ENCODE data around the gene SH3GL1. TPM values are rescaled to one million over a fixed set of nuclear protein-coding genes. Genes with fewer than 3 reads are reported as not detected.
A peak's percentile ranks its signal among the peaks of the same experiment; 100 is the strongest.

SH3GL1 gene
- total and polyA plus RNA-seq, 2 experiments from 2014 or later = 73.1 to 89.5 TPM

DNA sequence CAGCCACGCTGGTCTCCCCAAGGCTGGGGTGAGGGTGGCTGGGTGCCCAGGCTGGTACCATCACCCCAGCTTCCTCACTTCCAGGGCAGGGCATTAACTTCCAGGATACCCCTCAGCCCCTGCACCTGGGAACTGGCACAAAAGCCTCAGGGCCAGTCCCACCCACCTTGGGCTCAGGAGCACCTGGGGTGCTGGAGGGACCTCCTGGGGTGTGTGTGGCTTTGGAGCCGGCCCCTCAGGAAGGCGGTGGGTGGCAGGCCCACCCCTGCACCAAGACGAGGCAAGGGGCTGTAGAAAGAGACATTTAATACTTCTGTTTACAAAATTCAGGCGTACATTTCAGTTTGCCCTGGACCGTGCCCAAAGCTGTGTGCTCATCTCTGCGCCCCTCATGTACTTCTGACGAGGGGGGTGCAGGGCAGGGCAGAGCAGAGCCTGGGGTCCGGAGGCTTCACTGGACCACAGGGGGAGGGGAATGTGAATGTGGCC is 40.2 kb downstream of the SH3GL1 start:
- Histone ChIP-seq H3K4me3 (no peak overlapping the region), H2AFZ (no peak overlapping the region), H3K27ac (ENCODE audit: low read depth) (peak overlapping the region; percentile 50; the same call in 1 of the 2 replicates), H3K36me3 (ENCODE audit: insufficient read depth) (no peaks in the 10 kb centered on the region), H3K27me3 (ENCODE audit: insufficient read depth) (no peaks in the 10 kb centered on the region), H4K20me1 (replicated peaks; ENCODE audit: insufficient read depth) (no peaks in the 10 kb centered on the region; the same call in 1 of the 2 replicates), H3K4me2 (no peak overlapping the region), H3K4me1 (ENCODE audit: insufficient read depth) (no peaks in the 10 kb centered on the region; the same call in 1 of the 2 replicates), H3F3A (replicated peaks; ENCODE audit: low read depth) (peaks cover 26% of the 10 kb centered on the region), H3K9me2 (ENCODE audit: insufficient read depth) (no peaks in the 10 kb centered on the region), H3K79me2 (replicated peaks; ENCODE audit: insufficient read depth) (no peaks in the 10 kb centered on the region)
- H3K27ac Mint-ChIP-seq = no peak overlapping the region
- H3K9me3 Mint-ChIP-seq = no peaks in the 10 kb centered on the region
- peaks cover 20% of the 10 kb centered on the region for H3K27me3 Mint-ChIP-seq (ENCODE audit: insufficient read depth, low read depth, poor library complexity)
- H3K4me1 Mint-ChIP-seq = peaks cover 7% of the 10 kb centered on the region; the same call in 1 of the 3 replicates
- no peak for TF ChIP-seq ZNF331 (CRISPR knock-in tag; IDR thresholded peaks at IDR 0.05; ENCODE audit: low read depth)
- TF ChIP-seq, protein P1, sequence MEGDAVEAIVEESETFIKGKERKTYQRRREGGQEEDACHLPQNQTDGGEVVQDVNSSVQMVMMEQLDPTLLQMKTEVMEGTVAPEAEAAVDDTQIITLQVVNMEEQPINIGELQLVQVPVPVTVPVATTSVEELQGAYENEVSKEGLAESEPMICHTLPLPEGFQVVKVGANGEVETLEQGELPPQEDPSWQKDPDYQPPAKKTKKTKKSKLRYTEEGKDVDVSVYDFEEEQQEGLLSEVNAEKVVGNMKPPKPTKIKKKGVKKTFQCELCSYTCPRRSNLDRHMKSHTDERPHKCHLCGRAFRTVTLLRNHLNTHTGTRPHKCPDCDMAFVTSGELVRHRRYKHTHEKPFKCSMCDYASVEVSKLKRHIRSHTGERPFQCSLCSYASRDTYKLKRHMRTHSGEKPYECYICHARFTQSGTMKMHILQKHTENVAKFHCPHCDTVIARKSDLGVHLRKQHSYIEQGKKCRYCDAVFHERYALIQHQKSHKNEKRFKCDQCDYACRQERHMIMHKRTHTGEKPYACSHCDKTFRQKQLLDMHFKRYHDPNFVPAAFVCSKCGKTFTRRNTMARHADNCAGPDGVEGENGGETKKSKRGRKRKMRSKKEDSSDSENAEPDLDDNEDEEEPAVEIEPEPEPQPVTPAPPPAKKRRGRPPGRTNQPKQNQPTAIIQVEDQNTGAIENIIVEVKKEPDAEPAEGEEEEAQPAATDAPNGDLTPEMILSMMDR (conservative IDR thresholded peaks at IDR 0.05; ENCODE audit: low read depth in 2 of 2) = no peak
- TF ChIP-seq, protein P2, sequence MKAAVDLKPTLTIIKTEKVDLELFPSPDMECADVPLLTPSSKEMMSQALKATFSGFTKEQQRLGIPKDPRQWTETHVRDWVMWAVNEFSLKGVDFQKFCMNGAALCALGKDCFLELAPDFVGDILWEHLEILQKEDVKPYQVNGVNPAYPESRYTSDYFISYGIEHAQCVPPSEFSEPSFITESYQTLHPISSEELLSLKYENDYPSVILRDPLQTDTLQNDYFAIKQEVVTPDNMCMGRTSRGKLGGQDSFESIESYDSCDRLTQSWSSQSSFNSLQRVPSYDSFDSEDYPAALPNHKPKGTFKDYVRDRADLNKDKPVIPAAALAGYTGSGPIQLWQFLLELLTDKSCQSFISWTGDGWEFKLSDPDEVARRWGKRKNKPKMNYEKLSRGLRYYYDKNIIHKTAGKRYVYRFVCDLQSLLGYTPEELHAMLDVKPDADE (IDR thresholded peaks at IDR 0.05) = no peak
- TF ChIP-seq STAT1 (IDR thresholded peaks at IDR 0.05; ENCODE audit: unreplicated experiment) = no peak
- TF ChIP-seq, protein P3, sequence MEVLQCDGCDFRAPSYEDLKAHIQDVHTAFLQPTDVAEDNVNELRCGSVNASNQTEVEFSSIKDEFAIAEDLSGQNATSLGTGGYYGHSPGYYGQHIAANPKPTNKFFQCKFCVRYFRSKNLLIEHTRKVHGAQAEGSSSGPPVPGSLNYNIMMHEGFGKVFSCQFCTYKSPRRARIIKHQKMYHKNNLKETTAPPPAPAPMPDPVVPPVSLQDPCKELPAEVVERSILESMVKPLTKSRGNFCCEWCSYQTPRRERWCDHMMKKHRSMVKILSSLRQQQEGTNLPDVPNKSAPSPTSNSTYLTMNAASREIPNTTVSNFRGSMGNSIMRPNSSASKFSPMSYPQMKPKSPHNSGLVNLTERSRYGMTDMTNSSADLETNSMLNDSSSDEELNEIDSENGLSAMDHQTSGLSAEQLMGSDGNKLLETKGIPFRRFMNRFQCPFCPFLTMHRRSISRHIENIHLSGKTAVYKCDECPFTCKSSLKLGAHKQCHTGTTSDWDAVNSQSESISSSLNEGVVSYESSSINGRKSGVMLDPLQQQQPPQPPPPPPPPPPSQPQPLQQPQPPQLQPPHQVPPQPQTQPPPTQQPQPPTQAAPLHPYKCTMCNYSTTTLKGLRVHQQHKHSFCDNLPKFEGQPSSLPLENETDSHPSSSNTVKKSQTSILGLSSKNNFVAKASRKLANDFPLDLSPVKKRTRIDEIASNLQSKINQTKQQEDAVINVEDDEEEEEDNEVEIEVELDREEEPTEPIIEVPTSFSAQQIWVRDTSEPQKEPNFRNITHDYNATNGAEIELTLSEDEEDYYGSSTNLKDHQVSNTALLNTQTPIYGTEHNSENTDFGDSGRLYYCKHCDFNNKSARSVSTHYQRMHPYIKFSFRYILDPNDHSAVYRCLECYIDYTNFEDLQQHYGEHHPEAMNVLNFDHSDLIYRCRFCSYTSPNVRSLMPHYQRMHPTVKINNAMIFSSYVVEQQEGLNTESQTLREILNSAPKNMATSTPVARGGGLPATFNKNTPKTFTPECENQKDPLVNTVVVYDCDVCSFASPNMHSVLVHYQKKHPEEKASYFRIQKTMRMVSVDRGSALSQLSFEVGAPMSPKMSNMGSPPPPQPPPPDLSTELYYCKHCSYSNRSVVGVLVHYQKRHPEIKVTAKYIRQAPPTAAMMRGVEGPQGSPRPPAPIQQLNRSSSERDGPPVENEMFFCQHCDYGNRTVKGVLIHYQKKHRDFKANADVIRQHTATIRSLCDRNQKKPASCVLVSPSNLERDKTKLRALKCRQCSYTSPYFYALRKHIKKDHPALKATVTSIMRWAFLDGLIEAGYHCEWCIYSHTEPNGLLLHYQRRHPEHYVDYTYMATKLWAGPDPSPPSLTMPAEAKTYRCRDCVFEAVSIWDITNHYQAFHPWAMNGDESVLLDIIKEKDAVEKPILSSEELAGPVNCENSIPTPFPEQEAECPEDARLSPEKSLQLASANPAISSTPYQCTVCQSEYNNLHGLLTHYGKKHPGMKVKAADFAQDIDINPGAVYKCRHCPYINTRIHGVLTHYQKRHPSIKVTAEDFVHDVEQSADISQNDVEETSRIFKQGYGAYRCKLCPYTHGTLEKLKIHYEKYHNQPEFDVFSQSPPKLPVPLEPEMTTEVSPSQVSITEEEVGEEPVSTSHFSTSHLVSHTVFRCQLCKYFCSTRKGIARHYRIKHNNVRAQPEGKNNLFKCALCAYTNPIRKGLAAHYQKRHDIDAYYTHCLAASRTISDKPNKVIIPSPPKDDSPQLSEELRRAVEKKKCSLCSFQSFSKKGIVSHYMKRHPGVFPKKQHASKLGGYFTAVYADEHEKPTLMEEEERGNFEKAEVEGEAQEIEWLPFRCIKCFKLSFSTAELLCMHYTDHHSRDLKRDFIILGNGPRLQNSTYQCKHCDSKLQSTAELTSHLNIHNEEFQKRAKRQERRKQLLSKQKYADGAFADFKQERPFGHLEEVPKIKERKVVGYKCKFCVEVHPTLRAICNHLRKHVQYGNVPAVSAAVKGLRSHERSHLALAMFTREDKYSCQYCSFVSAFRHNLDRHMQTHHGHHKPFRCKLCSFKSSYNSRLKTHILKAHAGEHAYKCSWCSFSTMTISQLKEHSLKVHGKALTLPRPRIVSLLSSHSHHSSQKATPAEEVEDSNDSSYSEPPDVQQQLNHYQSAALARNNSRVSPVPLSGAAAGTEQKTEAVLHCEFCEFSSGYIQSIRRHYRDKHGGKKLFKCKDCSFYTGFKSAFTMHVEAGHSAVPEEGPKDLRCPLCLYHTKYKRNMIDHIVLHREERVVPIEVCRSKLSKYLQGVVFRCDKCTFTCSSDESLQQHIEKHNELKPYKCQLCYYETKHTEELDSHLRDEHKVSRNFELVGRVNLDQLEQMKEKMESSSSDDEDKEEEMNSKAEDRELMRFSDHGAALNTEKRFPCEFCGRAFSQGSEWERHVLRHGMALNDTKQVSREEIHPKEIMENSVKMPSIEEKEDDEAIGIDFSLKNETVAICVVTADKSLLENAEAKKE (CRISPR knock-in tag; IDR thresholded peaks at IDR 0.05) = no peak
- TF ChIP-seq, protein P4, sequence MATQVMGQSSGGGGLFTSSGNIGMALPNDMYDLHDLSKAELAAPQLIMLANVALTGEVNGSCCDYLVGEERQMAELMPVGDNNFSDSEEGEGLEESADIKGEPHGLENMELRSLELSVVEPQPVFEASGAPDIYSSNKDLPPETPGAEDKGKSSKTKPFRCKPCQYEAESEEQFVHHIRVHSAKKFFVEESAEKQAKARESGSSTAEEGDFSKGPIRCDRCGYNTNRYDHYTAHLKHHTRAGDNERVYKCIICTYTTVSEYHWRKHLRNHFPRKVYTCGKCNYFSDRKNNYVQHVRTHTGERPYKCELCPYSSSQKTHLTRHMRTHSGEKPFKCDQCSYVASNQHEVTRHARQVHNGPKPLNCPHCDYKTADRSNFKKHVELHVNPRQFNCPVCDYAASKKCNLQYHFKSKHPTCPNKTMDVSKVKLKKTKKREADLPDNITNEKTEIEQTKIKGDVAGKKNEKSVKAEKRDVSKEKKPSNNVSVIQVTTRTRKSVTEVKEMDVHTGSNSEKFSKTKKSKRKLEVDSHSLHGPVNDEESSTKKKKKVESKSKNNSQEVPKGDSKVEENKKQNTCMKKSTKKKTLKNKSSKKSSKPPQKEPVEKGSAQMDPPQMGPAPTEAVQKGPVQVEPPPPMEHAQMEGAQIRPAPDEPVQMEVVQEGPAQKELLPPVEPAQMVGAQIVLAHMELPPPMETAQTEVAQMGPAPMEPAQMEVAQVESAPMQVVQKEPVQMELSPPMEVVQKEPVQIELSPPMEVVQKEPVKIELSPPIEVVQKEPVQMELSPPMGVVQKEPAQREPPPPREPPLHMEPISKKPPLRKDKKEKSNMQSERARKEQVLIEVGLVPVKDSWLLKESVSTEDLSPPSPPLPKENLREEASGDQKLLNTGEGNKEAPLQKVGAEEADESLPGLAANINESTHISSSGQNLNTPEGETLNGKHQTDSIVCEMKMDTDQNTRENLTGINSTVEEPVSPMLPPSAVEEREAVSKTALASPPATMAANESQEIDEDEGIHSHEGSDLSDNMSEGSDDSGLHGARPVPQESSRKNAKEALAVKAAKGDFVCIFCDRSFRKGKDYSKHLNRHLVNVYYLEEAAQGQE (IDR thresholded peaks at IDR 0.05; ENCODE audit: unreplicated experiment) = no peak
- TF ChIP-seq EZH2phosphoT487 (IDR thresholded peaks at IDR 0.05; ENCODE audit: unreplicated experiment) = no peak
- no peak for TF ChIP-seq EZH2 (IDR thresholded peaks at IDR 0.05; ENCODE audit: low read depth, unreplicated experiment)
- TF ChIP-seq CREB1 (CRISPR knock-in tag; IDR thresholded peaks at IDR 0.05; ENCODE audit: low read depth) = no peak
- no peak for TF ChIP-seq ZNF114 (CRISPR knock-in tag; IDR thresholded peaks at IDR 0.05)
- DNase-seq (ENCODE audit: low spot score) = no peak
- peak overlapping the region; percentile 16; the same call in 1 of the 3 replicates for H3K4me3 Mint-ChIP-seq
- H3K36me3 Mint-ChIP-seq (ENCODE audit: low read depth) = peaks cover 20% of the 10 kb centered on the region
- no peak for ATAC-seq
